ENCODE results near the gene FAM170B. TPM values are rescaled to one million over a fixed set of nuclear protein-coding genes. Genes with fewer than 3 reads are reported as not detected.

FAM170B gene
- total RNA-seq, 2 donors from 2014 or later, result not detected

DNA sequence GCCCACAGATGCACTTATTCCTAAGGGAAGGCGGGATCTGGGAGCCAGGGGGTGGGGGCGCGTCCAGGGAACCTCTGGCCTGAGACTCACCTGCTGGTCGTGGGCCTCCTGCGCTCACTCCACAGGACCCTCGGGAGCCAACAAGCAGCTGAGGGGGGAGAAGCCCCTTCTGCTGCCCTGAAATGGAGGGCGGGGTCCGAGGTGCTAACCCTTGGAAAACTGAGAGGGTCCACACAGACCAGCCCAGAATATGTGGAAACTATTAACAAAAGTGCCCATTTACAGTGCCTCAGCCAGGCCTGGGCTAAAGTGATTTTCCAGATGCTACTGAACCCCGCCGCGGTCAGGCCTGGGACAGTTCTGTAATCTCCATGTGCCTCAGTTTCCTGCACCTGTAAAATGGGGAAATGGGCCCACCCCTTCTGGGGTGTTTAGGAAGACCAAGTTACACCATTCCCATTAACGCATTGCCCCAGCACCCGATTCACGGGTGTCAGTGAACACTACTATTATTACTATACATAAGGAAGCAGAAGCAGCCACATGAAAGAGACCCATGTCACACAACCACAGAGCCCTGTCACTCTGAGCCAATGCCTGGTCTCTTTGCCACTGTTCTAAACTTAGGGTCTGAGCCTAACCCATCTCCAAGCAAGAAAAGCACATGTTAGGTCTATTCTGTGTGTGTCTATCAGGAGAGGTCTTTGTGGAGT is 17.9 kb downstream of the FAM170B start:
- DNase-seq (ENCODE audit: low spot score), result peak; percentile 55
- H3K27ac ChIP-seq, result peak overlapping the region; percentile 55 to 59
- TF ChIP-seq, protein P1, sequence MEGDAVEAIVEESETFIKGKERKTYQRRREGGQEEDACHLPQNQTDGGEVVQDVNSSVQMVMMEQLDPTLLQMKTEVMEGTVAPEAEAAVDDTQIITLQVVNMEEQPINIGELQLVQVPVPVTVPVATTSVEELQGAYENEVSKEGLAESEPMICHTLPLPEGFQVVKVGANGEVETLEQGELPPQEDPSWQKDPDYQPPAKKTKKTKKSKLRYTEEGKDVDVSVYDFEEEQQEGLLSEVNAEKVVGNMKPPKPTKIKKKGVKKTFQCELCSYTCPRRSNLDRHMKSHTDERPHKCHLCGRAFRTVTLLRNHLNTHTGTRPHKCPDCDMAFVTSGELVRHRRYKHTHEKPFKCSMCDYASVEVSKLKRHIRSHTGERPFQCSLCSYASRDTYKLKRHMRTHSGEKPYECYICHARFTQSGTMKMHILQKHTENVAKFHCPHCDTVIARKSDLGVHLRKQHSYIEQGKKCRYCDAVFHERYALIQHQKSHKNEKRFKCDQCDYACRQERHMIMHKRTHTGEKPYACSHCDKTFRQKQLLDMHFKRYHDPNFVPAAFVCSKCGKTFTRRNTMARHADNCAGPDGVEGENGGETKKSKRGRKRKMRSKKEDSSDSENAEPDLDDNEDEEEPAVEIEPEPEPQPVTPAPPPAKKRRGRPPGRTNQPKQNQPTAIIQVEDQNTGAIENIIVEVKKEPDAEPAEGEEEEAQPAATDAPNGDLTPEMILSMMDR (IDR thresholded peaks at IDR 0.05), result no peak
- H3K27me3 ChIP-seq, result no peaks in the 10 kb centered on the region
- H3K4me1 ChIP-seq, result peaks cover 0 to 38% of the 10 kb centered on the region in 2 donors
- no peaks in the 10 kb centered on the region for H3K9me3 ChIP-seq
- H3K36me3 ChIP-seq, result no peaks in the 10 kb centered on the region
- H3K4me3 ChIP-seq, result peak overlapping the region; percentile 15 to 72

DNA sequence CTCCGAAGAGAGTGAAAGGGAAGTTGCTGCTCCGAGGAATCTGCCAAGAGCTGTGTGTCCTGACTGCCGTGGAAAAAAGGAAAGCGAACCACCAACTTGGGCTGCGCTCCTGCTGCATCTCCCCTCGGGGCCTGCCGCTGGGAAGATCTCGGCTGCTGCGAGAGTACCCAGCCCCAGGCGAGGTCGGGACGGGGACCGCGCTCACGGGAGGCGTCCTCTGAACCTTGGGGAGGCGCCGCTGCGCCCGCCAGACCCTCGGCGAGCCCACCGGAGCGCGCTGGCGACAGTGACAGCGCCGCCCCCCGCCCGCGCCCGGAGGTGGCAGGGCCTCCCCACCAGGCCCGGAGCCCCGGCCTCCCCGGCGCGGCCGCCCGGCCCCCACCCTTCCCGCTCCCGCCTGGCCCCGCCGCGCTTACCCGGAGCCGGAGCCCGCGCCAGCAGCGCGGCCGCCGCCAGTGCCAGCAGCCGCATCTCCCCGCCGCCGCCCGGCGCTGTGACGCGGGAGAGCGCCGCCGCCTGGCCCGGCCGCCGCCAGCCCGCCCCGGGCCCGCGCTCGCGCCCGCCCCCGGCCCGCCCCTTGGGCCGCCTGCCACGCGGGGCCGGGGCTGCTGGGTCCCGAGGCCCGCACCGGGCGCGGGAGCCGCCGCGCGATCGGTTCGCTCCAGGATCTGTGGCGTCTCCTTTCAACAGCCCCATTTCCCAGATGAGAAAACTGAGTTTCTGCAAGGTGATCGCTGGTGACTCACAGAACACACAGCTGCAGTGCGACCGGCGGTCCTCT is 18.6 kb downstream of the FAM170B start, which contains the start of gene VSTM4:
Gene VSTM4 (minus strand): TSS at position 508 of the 781 bp plus-strand sequence. CDS start 37 bp downstream, at position 471.
- H3K36me3 ChIP-seq, result no peaks in the 10 kb centered on the region
- H3K4me1 ChIP-seq, result peaks cover 0 to 45% of the 10 kb centered on the region in 2 donors
- TF ChIP-seq, protein P1 (IDR thresholded peaks at IDR 0.05), result peak in 1 of 2 donors; percentile 37
- H3K4me3 ChIP-seq, result peak within 1 kb of the TSS; percentile 55 to 72
- peak; percentile 61 for DNase-seq (ENCODE audit: low spot score)
- peak within 1 kb of the TSS; percentile 86 for H3K27ac ChIP-seq
- H3K27me3 ChIP-seq, result no peaks in the 10 kb centered on the region
- no peaks in the 10 kb centered on the region for H3K9me3 ChIP-seq

DNA sequence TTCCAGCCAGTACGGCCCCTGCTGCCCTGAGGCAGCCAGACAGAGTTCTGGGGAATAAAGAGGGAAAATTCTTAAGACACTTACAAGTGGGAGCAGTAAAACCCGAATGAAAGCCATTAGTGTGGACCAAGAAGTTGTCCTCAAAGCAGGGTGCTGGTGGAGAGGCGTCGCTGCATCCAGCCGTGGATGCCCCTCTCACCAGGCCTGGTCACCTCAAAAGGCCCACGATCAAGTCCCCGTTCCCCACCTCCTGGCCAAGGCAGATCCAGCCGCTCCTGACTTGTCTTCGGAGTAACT is 19.2 kb downstream of the FAM170B start:
- TF ChIP-seq, protein P1 (IDR thresholded peaks at IDR 0.05), result no peak
- DNase-seq (ENCODE audit: low spot score), result no peak
- Histone ChIP-seq H3K27ac (peak overlapping the region; percentile 86), H3K27me3 (no peaks in the 10 kb centered on the region), H3K9me3 (no peaks in the 10 kb centered on the region), H3K4me3 (peak overlapping the region; percentile 55 to 72), H3K4me1 (peaks cover 0 to 51% of the 10 kb centered on the region in 2 donors), H3K36me3 (no peaks in the 10 kb centered on the region)

DNA sequence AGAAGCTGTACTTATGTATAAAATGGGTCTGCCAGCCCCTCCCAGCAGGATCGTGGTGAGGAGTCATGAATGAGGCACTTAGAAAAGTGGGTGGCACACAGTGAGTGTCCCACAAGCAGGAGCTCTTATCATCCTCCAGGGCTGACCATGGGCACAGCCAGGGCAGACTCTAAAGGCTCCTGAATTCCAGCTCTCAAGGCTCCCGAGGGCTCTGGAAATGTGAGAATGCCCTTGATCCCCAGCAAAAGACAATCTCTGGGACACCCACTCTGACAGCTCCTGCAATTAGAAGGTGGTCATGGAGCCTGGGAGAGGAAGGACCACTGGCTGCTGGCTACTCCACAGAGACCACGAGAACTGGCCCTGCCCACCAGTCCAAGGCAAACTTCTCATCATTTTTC is 20.1 kb downstream of the FAM170B start:
- Histone ChIP-seq H3K4me1 (peaks cover 0 to 60% of the 10 kb centered on the region in 2 donors), H3K36me3 (no peaks in the 10 kb centered on the region), H3K27ac (peak overlapping the region; percentile 86), H3K4me3 (peak overlapping the region in 1 of 2 donors; percentile 72), H3K9me3 (no peaks in the 10 kb centered on the region), H3K27me3 (no peaks in the 10 kb centered on the region)
- TF ChIP-seq, protein P1 (IDR thresholded peaks at IDR 0.05), result no peak
- DNase-seq (ENCODE audit: low spot score), result peak; percentile 57

DNA sequence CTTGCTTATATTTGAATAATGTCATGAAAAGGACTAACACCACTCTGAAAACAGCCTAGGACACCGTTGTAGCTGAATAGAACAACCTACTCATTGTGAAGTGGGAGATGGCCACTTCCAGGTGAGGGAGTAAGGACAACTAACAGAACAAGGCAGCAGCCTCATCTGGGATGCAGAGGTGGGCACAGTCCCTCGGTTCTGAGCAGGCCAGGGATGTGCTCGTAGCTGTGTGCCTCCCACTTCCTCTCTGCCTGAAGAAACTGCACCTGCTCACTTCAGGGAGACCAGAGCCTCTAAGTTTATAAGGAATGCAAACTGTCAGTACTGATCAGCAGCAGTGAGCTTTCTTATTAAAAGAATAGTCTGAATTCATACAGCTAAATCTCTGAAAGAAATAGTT is 21.0 kb downstream of the FAM170B start:
- H3K36me3 ChIP-seq, result no peaks in the 10 kb centered on the region
- peak; percentile 47 for DNase-seq (ENCODE audit: low spot score)
- no peaks in the 10 kb centered on the region for H3K9me3 ChIP-seq
- TF ChIP-seq, protein P1 (IDR thresholded peaks at IDR 0.05), result no peak
- H3K4me1 ChIP-seq, result peaks cover 0 to 68% of the 10 kb centered on the region in 2 donors
- no peaks in the 10 kb centered on the region for H3K27me3 ChIP-seq
- H3K4me3 ChIP-seq, result no peak overlapping the region
- no peak overlapping the region for H3K27ac ChIP-seq

Data from right atrium auricular region (tissue), 2 donors.